ENCODE data around the gene PLA2G6. TPM values are rescaled to one million over a fixed set of nuclear protein-coding genes. Genes with fewer than 3 reads are reported as not detected.

The PLA2G6 gene
- total and polyA plus RNA-seq, 2 of the 13 experiments (the other 11 are each of a cell fraction or from before 2014, with no cell fraction given), result 4.8 to 11.5 TPM

GRCh38 chr22:38086001-38086845 is 95.4 kb downstream of the PLA2G6 start (continued):
- TF ChIP-seq TFDP2 (CRISPR knock-in tag; IDR thresholded peaks at IDR 0.05), result no peak

GRCh38 chr22:38085501-38085900 is 96.1 kb downstream of the PLA2G6 start:
- no peaks in the 10 kb centered on the region for H3K27me3 ChIP-seq (ENCODE audit: control insufficient read depth in 1 of 2, insufficient read depth in 2 of 2, low read length in 2 of 2)
- H3K36me3 ChIP-seq (replicated peaks in 1 of 2; ENCODE audit: control insufficient read depth in 1 of 2, insufficient read depth in 2 of 2, low read length in 2 of 2), result peaks cover 9 to 16% of the 10 kb centered on the region in 2 experiments; a peak in 4 of 5 replicates
- WGBS (ENCODE audit: low lambda C conversion rate), result 92% methylated on average over 4 of the region's 5 CpGs
- no peak overlapping the region for H2AFZ ChIP-seq (ENCODE audit: low read length)
- no peaks in the 10 kb centered on the region for H4K20me1 ChIP-seq (ENCODE audit: insufficient read depth, low read length)
- ATAC-seq, result no peak
- BruUV-seq (replicated peaks), result no TSS peak
- H3K79me2 ChIP-seq (ENCODE audit: insufficient read depth, low read length), result no peaks in the 10 kb centered on the region
- POLR2A ChIA-PET, result interaction anchor here (1.2 kb wide), 1 partner anchor 10 kb away, joined by 3 read pairs; no protein-coding TSS in a partner anchor
- H3K4me2 ChIP-seq (ENCODE audit: low read depth, low read length), result no peak overlapping the region
- no peaks in the 10 kb centered on the region for H3K4me1 ChIP-seq (ENCODE audit: insufficient read depth, low read length)
- H3K9ac ChIP-seq (ENCODE audit: insufficient read depth, low read depth, low read length), result no peak overlapping the region
- no peaks in the 10 kb centered on the region for H3K9me3 ChIP-seq (ENCODE audit: low read length)
- in situ Hi-C loops (cut with HindIII; ENCODE audit: extremely low pct_ligation_motif_present, low pct_unique_long_range_greater_than_20kb) (no loop called here), intact Hi-C loops (cut with micrococcal nuclease; ENCODE audit: unreplicated experiment) (no loop called here)
- CTCF ChIA-PET (ENCODE audit: low intra/inter-chr PET ratio, low total read pairs), result no interaction called here
- H3K27ac ChIP-seq (ENCODE audit: extremely low read length, insufficient read depth, low read length), result no peak overlapping the region
- H3K4me3 ChIP-seq (replicated peaks in 1 of 3; ENCODE audit: insufficient read depth in 1 of 3, low read depth in 2 of 3, low read length in 3 of 3), result no peak overlapping the region
- no peak for DNase-seq (ENCODE audit: low spot score)
- no peak for TF ChIP-seq KDM3A (CRISPR knock-in tag; IDR thresholded peaks at IDR 0.05; ENCODE audit: low read depth)
- TF ChIP-seq RNF2 (conservative IDR thresholded peaks at IDR 0.05; ENCODE audit: low read depth), result no peak
- no peak for TF ChIP-seq CREM (IDR thresholded peaks at IDR 0.05)
- TF ChIP-seq CREM (CRISPR knock-in tag; IDR thresholded peaks at IDR 0.05), result no peak
- FAIRE-seq, result no peak
